ENCODE measurements around the gene SLC6A18.
"Not testable (repeated sequence)": the region's sequence is repeated elsewhere in the genome, so short reads cannot be mapped to it uniquely, and the experiment has no call there.

The SLC6A18 gene

DNA sequence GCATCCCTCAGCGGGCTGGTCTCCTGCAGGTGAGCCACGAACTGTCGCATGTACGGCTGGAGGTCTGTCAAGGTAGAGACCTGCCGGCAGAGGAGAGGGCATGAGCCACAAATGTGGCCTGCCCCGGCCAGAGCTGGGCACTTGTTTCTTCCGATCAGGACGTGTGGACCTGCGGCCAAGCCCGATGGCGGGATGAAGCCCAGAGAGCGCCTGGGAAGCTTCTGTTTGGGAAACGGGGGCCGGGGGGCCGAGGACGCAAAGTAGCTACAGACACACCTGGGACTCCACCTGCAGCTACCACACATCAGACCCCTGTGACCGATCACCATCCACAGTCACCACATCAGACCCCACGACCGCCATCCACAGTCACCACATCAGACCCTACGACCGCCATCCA lies 47.0 kb downstream of the SLC6A18 start:
- DNase-seq (ENCODE audit: low spot score in 2 of 2) (no peak), ATAC-seq (no peak)
- Mint-ChIP-seq H3K36me3 (no peaks in the 10 kb centered on the region), H3K4me3 (no peak overlapping the region), H3K4me1 (peaks cover 24% of the 10 kb centered on the region), H3K27ac (no peak overlapping the region), H3K9me3 (no peaks in the 10 kb centered on the region)

- H3K4me3 Mint-ChIP-seq, result no peak overlapping the region
- DNase-seq (ENCODE audit: low spot score in 2 of 2) (no peak), ATAC-seq (no peak)
- no peaks in the 10 kb centered on the region for H3K9me3 Mint-ChIP-seq
- H3K27ac Mint-ChIP-seq, result no peak overlapping the region
- no peaks in the 10 kb centered on the region for H3K36me3 Mint-ChIP-seq
- peaks cover 18% of the 10 kb centered on the region for H3K4me1 Mint-ChIP-seq
Measured at GRCh38 chr5:1273745-1274144, 48.6 kb downstream of the SLC6A18 start.

DNA sequence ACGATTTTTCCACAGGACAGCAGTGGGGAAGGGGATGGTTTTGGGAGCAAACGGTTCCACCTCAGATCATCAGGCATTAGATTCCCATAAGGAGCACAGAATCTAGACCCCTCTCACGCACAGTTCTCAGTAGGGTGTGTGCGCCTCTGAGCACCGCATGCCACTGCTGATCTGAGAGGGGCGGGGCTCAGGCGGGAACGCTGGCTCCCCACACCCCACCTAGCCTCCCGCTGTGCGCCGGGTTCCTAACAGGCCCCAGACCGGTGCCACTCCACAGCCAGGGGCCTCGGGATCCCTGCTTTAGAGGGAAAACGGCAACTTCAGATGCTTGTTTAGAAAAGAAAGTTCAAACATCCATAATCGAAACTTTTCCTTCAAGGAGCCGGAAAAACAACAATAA lies 49.3 kb downstream of the SLC6A18 start:
- DNase-seq (ENCODE audit: low spot score in 2 of 2) (no peak), ATAC-seq (no peak)
- Mint-ChIP-seq H3K4me1 (peaks cover 12% of the 10 kb centered on the region), H3K4me3 (no peak overlapping the region), H3K9me3 (no peaks in the 10 kb centered on the region), H3K27ac (no peak overlapping the region), H3K36me3 (no peaks in the 10 kb centered on the region)

DNA sequence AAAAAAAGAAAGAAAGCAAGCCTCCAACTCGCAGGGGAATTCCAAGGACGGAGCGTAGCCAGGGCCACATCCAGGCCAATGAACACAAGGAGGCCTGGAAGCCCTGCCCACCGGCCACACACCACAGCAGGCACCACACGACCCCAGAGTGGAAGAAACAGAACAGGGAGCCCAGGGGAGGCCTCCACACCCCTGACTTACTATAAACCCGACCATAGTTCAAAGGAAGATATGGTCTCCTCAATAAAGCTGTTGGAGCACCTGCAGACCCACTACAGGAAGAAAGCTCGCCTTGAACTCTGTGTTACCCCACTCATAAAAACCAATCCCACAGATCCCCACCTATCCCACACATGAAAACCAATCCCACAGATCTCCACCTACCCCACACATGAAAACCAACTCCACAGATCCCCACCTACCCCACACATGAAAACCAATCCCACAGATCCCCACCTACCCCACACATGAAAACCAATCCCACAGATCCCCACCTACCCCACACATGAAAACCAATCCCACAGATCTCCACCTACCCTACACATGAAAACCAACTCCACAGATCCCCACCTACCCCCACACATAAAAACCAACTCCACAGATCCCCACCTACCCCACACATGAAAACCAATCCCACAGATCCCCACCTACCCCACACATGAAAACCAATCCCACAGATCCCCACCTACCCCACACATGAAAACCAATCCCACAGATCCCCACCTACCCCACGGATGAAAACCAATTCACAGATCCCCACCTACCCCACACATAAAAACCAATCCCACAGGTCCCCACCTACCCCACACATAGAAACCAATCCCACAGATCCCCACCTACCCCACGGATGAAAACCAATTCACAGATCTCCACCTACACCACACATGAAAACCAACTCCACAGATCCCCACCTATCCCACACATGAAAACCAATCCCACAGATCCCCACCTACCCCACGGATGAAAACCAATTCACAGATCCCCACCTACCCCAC lies 50.5 kb downstream of the SLC6A18 start:
- not testable (repeated sequence) for ATAC-seq; DNase-seq (ENCODE audit: low spot score in 2 of 2); H3K27ac Mint-ChIP-seq; H3K4me3 Mint-ChIP-seq; H3K9me3 Mint-ChIP-seq; H3K36me3 Mint-ChIP-seq
- peaks cover 12% of the 10 kb centered on the region for H3K4me1 Mint-ChIP-seq

DNA sequence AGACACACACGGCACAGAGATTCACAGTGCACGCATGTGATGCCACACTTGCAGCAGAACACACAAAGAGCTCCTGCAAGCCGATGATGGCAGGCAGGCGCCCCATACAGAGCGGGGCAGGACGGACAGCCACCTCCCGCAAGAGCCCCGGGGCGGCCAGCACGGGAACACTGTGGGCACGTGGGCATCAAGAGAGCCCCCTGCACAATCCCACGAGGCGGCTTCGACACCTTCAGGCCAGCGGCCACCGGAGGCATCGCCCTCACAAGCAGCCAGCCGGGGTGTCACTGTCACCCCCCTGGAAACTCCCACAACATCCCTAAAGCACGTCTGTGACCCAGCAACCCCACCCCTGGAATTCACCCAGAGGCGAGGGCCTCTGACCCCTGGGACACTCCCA lies 51.7 kb downstream of the SLC6A18 start:
- no peak for ATAC-seq
- Mint-ChIP-seq H3K4me1 (peaks cover 12% of the 10 kb centered on the region), H3K4me3 (no peak overlapping the region), H3K27ac (no peak overlapping the region), H3K9me3 (no peaks in the 10 kb centered on the region), H3K36me3 (no peaks in the 10 kb centered on the region)
- DNase-seq (ENCODE audit: low spot score in 2 of 2), result no peak

DNA sequence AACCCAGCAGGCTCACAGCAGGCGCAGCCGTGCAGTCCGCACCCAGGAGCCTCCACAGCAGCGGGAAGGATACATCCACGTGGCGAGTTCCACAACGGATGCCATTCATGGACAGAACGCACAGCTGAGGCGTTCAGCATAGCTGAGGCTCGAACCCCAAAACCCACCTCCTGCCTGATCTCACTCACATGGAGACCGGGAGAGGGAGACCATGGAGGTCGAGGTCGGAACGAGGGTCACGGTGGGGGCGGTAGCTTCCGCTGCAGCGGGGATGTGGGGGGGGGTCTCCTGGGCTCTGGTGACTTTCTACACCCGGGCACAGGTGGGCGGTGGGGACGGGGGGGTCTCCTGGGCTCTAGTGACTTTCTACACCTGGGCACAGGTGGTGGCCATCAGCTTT lies 52.1 kb downstream of the SLC6A18 start:
- no peak for ATAC-seq
- Mint-ChIP-seq H3K36me3 (no peaks in the 10 kb centered on the region), H3K4me3 (no peak overlapping the region), H3K27ac (no peak overlapping the region), H3K9me3 (no peaks in the 10 kb centered on the region), H3K4me1 (peaks cover 12% of the 10 kb centered on the region)
- no peak for DNase-seq (ENCODE audit: low spot score in 2 of 2)

DNA sequence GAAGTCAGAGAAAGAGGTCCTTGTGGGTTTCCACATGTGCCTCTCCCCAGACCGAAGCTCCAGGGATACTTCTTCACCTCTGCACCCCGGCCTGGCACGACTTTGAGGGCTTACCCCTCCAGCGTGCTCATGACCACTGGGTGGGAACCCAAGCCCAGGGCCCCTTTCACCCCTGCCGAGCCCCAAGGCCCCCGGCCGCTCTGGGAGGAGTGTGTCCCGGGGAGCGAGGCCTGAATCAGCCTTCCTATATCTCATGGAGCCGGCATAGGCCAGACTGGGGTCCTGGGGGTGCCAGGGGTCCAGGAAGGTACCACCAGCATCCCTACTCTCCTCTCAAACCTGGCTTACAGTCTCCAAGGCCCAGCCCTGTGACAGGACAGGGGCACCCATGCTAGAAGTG lies 52.6 kb downstream of the SLC6A18 start:
- Mint-ChIP-seq H3K4me3 (no peak overlapping the region), H3K9me3 (no peaks in the 10 kb centered on the region)

GRCh38 chr5:1278216-1278615 lies 53.0 kb downstream of the SLC6A18 start:
- ATAC-seq, result no peak
- Mint-ChIP-seq H3K27ac (no peak overlapping the region), H3K36me3 (no peaks in the 10 kb centered on the region)

More for the DNA sequence above, 52.6 kb downstream of the SLC6A18 start:
- Mint-ChIP-seq H3K27ac (no peak overlapping the region), H3K36me3 (no peaks in the 10 kb centered on the region), H3K4me1 (peaks cover 12% of the 10 kb centered on the region)
- no peak for DNase-seq (ENCODE audit: low spot score in 2 of 2)
- ATAC-seq, result no peak

DNA sequence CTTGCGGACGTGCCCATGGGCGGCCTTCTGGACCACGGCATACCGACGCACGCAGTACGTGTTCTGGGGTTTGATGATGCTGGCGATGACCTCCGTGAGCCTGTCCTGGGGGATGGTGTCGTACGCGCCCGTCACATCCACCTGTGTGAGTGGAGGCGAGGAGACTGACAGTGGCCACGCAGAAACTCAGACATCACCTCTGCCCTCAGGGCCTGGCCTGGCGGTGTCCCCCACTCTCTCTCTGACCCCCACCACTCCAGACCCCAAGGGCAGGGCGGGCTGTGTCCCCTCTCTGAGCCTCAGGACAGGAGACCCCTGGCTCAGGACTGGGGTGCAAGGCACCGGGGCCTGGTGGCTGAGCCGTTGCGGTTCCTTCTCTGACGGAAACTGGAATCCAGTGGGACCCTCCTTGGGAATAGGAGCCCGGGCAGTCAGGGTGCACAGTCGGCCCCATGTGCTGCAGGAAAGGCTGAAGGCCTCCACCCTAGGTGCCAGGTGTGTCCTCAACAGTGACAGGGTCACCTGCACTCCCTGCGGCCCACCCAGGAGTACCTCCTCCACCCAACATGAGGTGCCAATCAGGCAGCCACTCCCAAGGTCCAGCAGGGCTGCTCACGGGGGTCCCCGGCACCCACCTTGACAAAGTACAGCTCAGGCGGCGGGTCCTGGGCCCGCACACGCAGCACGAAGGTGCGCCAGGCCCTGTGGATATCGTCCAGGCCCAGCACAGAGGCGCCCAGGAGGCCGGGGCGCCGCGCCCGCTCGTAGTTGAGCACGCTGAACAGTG lies 53.7 kb downstream of the SLC6A18 start:
- H3K27ac Mint-ChIP-seq, result no peak overlapping the region

More at GRCh38 chr5:1278216-1278615, 53.0 kb downstream of the SLC6A18 start:
- no peak for DNase-seq (ENCODE audit: low spot score in 2 of 2)
- Mint-ChIP-seq H3K9me3 (no peaks in the 10 kb centered on the region), H3K4me1 (peaks cover 12% of the 10 kb centered on the region), H3K4me3 (no peak overlapping the region)

GRCh38 chr5:1279443-1280151 lies 54.4 kb downstream of the SLC6A18 start:
- DNase-seq (ENCODE audit: low spot score in 2 of 2), result no peak
- no peaks in the 10 kb centered on the region for H3K9me3 Mint-ChIP-seq
- H3K4me1 Mint-ChIP-seq, result peaks cover 12% of the 10 kb centered on the region
- no peak overlapping the region for H3K4me3 Mint-ChIP-seq
- ATAC-seq, result no peak
- no peak overlapping the region for H3K27ac Mint-ChIP-seq
- peaks cover 4% of the 10 kb centered on the region for H3K36me3 Mint-ChIP-seq

More for the DNA sequence above, 53.7 kb downstream of the SLC6A18 start:
- ATAC-seq (no peak), DNase-seq (ENCODE audit: low spot score in 2 of 2) (no peak)
- Mint-ChIP-seq H3K9me3 (no peaks in the 10 kb centered on the region), H3K4me1 (peaks cover 12% of the 10 kb centered on the region), H3K4me3 (no peak overlapping the region), H3K36me3 (no peaks in the 10 kb centered on the region)

- Mint-ChIP-seq H3K27ac (no peak overlapping the region), H3K9me3 (no peaks in the 10 kb centered on the region)
Measured at GRCh38 chr5:1280177-1281037, 55.2 kb downstream of the SLC6A18 start.

GRCh38 chr5:1281038-1281882 lies 56.1 kb downstream of the SLC6A18 start:
- Mint-ChIP-seq H3K9me3 (no peaks in the 10 kb centered on the region), H3K4me3 (no peak overlapping the region), H3K27ac (no peak overlapping the region), H3K4me1 (peaks cover 6% of the 10 kb centered on the region), H3K36me3 (peaks cover 6% of the 10 kb centered on the region)
- no peak for ATAC-seq
- DNase-seq (ENCODE audit: low spot score in 2 of 2), result no peak

More at GRCh38 chr5:1280177-1281037, 55.2 kb downstream of the SLC6A18 start:
- Mint-ChIP-seq H3K36me3 (peaks cover 6% of the 10 kb centered on the region), H3K4me3 (no peak overlapping the region), H3K4me1 (peaks cover 11% of the 10 kb centered on the region)
- ATAC-seq, result no peak
- no peak for DNase-seq (ENCODE audit: low spot score in 2 of 2)

DNA sequence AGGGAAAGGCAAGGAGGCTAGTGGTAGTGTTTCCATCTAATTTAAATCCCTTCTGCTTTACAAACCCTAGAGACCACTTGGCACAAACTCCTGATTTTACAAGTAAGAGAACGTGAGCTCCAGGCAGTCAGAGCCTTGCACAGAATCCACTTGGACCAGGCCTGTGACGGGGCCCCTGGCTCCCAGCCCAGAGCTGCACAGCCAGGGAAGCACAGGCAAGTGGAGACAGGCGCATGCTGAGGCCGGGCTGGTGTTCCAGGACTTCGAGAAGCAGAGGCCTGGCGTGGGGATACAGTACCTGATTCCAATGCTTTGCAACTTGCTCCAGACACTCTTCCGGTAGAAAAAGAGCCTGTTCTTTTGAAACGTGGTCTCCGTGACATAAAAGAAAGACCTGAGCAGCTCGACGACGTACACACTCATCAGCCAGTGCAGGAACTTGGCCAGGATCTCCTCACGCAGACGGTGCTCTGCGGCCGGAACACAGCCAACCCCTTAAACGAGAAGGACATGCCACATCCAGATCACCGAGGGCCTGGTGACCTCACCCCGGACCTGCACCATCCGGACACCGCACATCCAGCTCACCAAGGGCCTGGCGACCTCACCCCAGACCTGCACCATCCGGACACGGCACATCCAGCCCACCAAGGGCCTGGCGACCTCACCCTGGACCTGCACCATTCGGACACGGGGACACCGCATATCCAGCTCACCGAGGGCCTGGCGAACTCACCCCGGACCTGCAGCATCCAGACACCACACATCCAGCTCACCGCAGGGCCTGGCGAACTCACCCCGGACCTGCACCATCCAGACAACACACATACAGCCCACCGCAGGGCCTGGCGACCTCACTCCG lies 57.2 kb downstream of the SLC6A18 start:
- H3K9me3 Mint-ChIP-seq, result no peaks in the 10 kb centered on the region
- DNase-seq (ENCODE audit: low spot score in 2 of 2) (no peak), ATAC-seq (no peak)
- H3K4me1 Mint-ChIP-seq, result no peaks in the 10 kb centered on the region
- no peak overlapping the region for H3K4me3 Mint-ChIP-seq
- no peak overlapping the region for H3K27ac Mint-ChIP-seq
- H3K36me3 Mint-ChIP-seq, result peaks cover 6% of the 10 kb centered on the region
